H1 (cell line): ENCODE data around the gene IL19. TPM values are rescaled to one million over a fixed set of nuclear protein-coding genes. Genes with fewer than 3 reads are reported as not detected.

ENCODE experiments used
- CTCF ChIA-PET: fragments of 300-600 bp; sonication (Branson Sonifier 250); formaldehyde crosslinking; loops from one replicate; lab custom pipeline; 2021; ENCODE audit not compliant: partially characterized antibody; lab: Charles Lee
- POLR2A ChIA-PET: fragments of 300-600 bp; sonication (Branson Sonifier 250); formaldehyde crosslinking; loops from one replicate; lab custom pipeline; 2021; ENCODE audit warnings: inconsistent platforms; ENCODE audit not compliant: partially characterized antibody; lab: Charles Lee
- DNase-seq, 2 experiments: peaks; one replicate each; pipeline versions ENCODE4 v3.0.0 to v3.0.0-alpha.2; 2010 to 2022; ENCODE audit warnings: low spot score in 2 of 2, low read depth in 1 of 2, mixed read lengths in 1 of 2
- FAIRE-seq: peaks from 2 replicates; lab custom pipeline; 2011; peaks lifted over from hg19 to GRCh38; lab: Jason Lieb, UNC
- H2AFZ ChIP-seq: 2 replicates; pipeline ENCODE4 v1.8.1; 2012; ENCODE audit warnings: low read length, inconsistent platforms
- H2AK5ac ChIP-seq: 2 replicates; pipeline ENCODE4 v1.6.1; 2013; ENCODE audit warnings: low read depth, low read length
- H2BK120ac ChIP-seq: replicated peaks from 2 replicates; pipeline ENCODE3; 2013; ENCODE audit warnings: low read depth, low read length, inconsistent platforms
- H2BK12ac ChIP-seq: 2 replicates; pipeline ENCODE4 v1.6.1; 2013; ENCODE audit warnings: low read depth, low read length
- H2BK15ac ChIP-seq: 2 replicates; pipeline ENCODE4 v1.6.1; 2013; ENCODE audit warnings: low read length
- H2BK20ac ChIP-seq: 2 replicates; pipeline ENCODE4 v1.6.1; 2013; ENCODE audit warnings: low read length
- H2BK5ac ChIP-seq: 2 replicates; pipeline ENCODE4 v1.6.1; 2013; ENCODE audit warnings: low read depth, low read length
- H3K14ac ChIP-seq: 2 replicates; pipeline ENCODE4 v1.6.1; 2013; ENCODE audit warnings: inconsistent platforms; ENCODE audit not compliant: insufficient read length
- H3K18ac ChIP-seq: 2 replicates; pipeline ENCODE4 v1.6.1; 2013; ENCODE audit warnings: low read length; ENCODE audit errors: extremely low read depth
- H3K23ac ChIP-seq: 2 replicates; pipeline ENCODE4 v1.6.1; 2013; ENCODE audit warnings: inconsistent platforms; ENCODE audit not compliant: insufficient read length
- H3K23me2 ChIP-seq: 2 replicates; pipeline ENCODE4 v1.6.1; 2013; ENCODE audit warnings: low read depth, low read length
- H3K27ac ChIP-seq: 2 replicates; pipeline ENCODE4 v1.6.1; 2011; ENCODE audit warnings: low read depth, low read length, inconsistent platforms
- H3K27me3 ChIP-seq, 4 experiments: replicated peaks in 1 of 4; 1 replicate in 1 of 4; 2 replicates in 3 of 4; pipeline versions ENCODE4 v1.6.1 to v1.8.1; 2011 to 2013; ENCODE audit warnings: low read length in 3 of 4, mild to moderate bottlenecking in 3 of 4, inconsistent platforms in 2 of 4, mixed read lengths in 2 of 4, moderate library complexity in 1 of 4; ENCODE audit not compliant: control insufficient read depth in 3 of 4, insufficient read depth in 3 of 4; ENCODE audit errors: extremely low read depth in 1 of 4
- H3K36me3 ChIP-seq, 4 experiments: 2 replicates each; pipeline versions ENCODE4 v1.6.1 to v1.8.1; 2011 to 2013; ENCODE audit warnings: mild to moderate bottlenecking in 4 of 4, low read length in 3 of 4, moderate library complexity in 2 of 4, control low read depth in 1 of 4, inconsistent platforms in 1 of 4; ENCODE audit not compliant: insufficient read depth in 4 of 4, control insufficient read depth in 2 of 4
- H3K4ac ChIP-seq: replicated peaks from 2 replicates; pipeline ENCODE3; 2013; ENCODE audit warnings: low read length, low read depth, mixed read lengths, inconsistent platforms; ENCODE audit not compliant: insufficient read length
- H3K4me1 ChIP-seq, 4 experiments: replicated peaks in 1 of 4; 1 replicate in 1 of 4; 2 replicates in 3 of 4; pipeline versions ENCODE4 v1.6.1 to v1.8.1; 2011 to 2013; ENCODE audit warnings: low read length in 3 of 4, inconsistent platforms in 2 of 4, mixed read lengths in 1 of 4; ENCODE audit not compliant: insufficient read depth in 4 of 4, control insufficient read depth in 3 of 4
- H3K4me2 ChIP-seq, 2 experiments: 2 replicates each; pipeline versions ENCODE4 v1.6.1 to v1.8.1; 2011 to 2013; ENCODE audit warnings: low read depth in 2 of 2, low read length in 2 of 2, control low read depth in 1 of 2, inconsistent platforms in 1 of 2, mild to moderate bottlenecking in 1 of 2; ENCODE audit not compliant: insufficient read depth in 1 of 2
- H3K4me3 ChIP-seq, 4 experiments: fragments of 200-600, 300-600 bp in 1 of 4; sonication (generic), shearing (Covaris generic), sonication (Bioruptor Twin) in 1 of 4; 2 replicates each; pipeline versions ENCODE4 v1.5.1 to v1.8.1; 2011 to 2016; ENCODE audit warnings: low read length in 4 of 4, low read depth in 3 of 4, control low read depth in 2 of 4, inconsistent platforms in 2 of 4, mild to moderate bottlenecking in 2 of 4, mixed read lengths in 1 of 4, moderate library complexity in 1 of 4; ENCODE audit not compliant: insufficient read depth in 2 of 4; ENCODE audit errors: extremely low read depth in 1 of 4
- H3K56ac ChIP-seq: replicated peaks from 2 replicates; pipeline ENCODE3; 2013; ENCODE audit warnings: low read depth, mild to moderate bottlenecking, mixed read lengths, low read length, inconsistent platforms; ENCODE audit not compliant: insufficient read length
- H3K79me1 ChIP-seq: 2 replicates; pipeline ENCODE4 v1.6.1; 2013; ENCODE audit warnings: low read depth, low read length, control low read depth
- H3K79me2 ChIP-seq, 2 experiments: 2 replicates each; pipeline versions ENCODE4 v1.6.1 to v1.8.1; 2012 to 2013; ENCODE audit warnings: low read length in 2 of 2, mild to moderate bottlenecking in 2 of 2, inconsistent platforms in 1 of 2; ENCODE audit not compliant: insufficient read depth in 2 of 2, control insufficient read depth in 1 of 2
- H3K9ac ChIP-seq, 4 experiments: replicated peaks in 1 of 4; 1 replicate in 1 of 4; 2 replicates in 3 of 4; pipeline versions ENCODE4 v1.6.1 to v1.8.1; 2011 to 2013; ENCODE audit warnings: low read depth in 3 of 4, low read length in 3 of 4, control low read depth in 2 of 4, mild to moderate bottlenecking in 2 of 4, moderate library complexity in 2 of 4, inconsistent platforms in 1 of 4; ENCODE audit errors: extremely low read depth in 1 of 4
- H3K9me3 ChIP-seq, 2 experiments: 2 replicates each; pipeline versions ENCODE4 v1.6.1 to v1.8.1; 2012 to 2013; ENCODE audit warnings: mild to moderate bottlenecking in 2 of 2, moderate library complexity in 2 of 2, control low read depth in 1 of 2, inconsistent platforms in 1 of 2, low read depth in 1 of 2, low read length in 1 of 2, mixed read lengths in 1 of 2; ENCODE audit not compliant: insufficient read depth in 2 of 2
- H4K20me1 ChIP-seq, 2 experiments: replicated peaks in 1 of 2; 2 replicates each; pipeline versions ENCODE3 to v1.8.1; 2011 to 2013; ENCODE audit warnings: inconsistent platforms in 2 of 2, low read length in 2 of 2, mild to moderate bottlenecking in 1 of 2; ENCODE audit not compliant: insufficient read depth in 2 of 2, control insufficient read depth in 1 of 2
- H4K5ac ChIP-seq: 2 replicates; pipeline ENCODE4 v1.6.1; 2013; ENCODE audit warnings: low read length, low read depth, mixed read lengths, inconsistent platforms; ENCODE audit not compliant: insufficient read length
- H4K8ac ChIP-seq: 2 replicates; pipeline ENCODE4 v1.8.0; 2013; ENCODE audit warnings: mild to moderate bottlenecking, moderate library complexity, low read length, inconsistent platforms; ENCODE audit not compliant: insufficient read depth; ENCODE audit errors: extremely low read depth
- H4K91ac ChIP-seq: replicated peaks from 2 replicates; pipeline ENCODE3; 2013; ENCODE audit warnings: low read length, mixed read lengths, inconsistent platforms; ENCODE audit not compliant: insufficient read length
- EGR1 ChIP-seq: IDR thresholded peaks from 2 replicates; pipeline ENCODE4 v1.6.1; 2011; ENCODE audit warnings: low read depth, low read length, borderline replicate concordance
- JUND ChIP-seq: IDR thresholded peaks from 2 replicates; pipeline ENCODE4 v1.6.1; 2011; ENCODE audit warnings: mild to moderate bottlenecking, improper control_type of control experiment, low read length
- KDM4A ChIP-seq: IDR thresholded peaks from one replicate; pipeline ENCODE4 v1.7.1; 2012; ENCODE audit warnings: low read depth, mild to moderate bottlenecking, moderate library complexity, low read length, inconsistent platforms; ENCODE audit not compliant: severe bottlenecking
- NRF1 ChIP-seq: IDR thresholded peaks from 2 replicates; pipeline ENCODE4 v1.6.1; 2011; ENCODE audit warnings: mild to moderate bottlenecking, low read depth, low read length, improper control_type of control experiment
- PHF8 ChIP-seq: fragments of 200-600 bp; sonication (generic); conservative IDR thresholded peaks from 2 replicates; pipeline ENCODE4 v1.7.1; 2012; ENCODE audit warnings: low read depth, mild to moderate bottlenecking, inconsistent platforms, low read length, moderate library complexity
- POLR2AphosphoS5 ChIP-seq: IDR thresholded peaks from 2 replicates; pipeline ENCODE4 v1.6.1; 2011; ENCODE audit warnings: low read depth, low read length
- SP1 ChIP-seq: IDR thresholded peaks from 2 replicates; pipeline ENCODE4 v1.6.1; 2011; ENCODE audit warnings: low read depth, low read length
- SP4 ChIP-seq: IDR thresholded peaks from 2 replicates; pipeline ENCODE4 v1.6.1; 2012; ENCODE audit warnings: low read length, inconsistent platforms
- TEAD4 ChIP-seq: IDR thresholded peaks from 2 replicates; pipeline ENCODE4 v1.6.1; 2012; ENCODE audit warnings: low read depth, low read length, inconsistent platforms, mixed read lengths
- ZNF274 ChIP-seq: IDR thresholded peaks from 2 replicates; pipeline ENCODE4 v1.7.0; 2012; ENCODE audit warnings: low read length, borderline replicate concordance; ENCODE audit errors: extremely low read depth
- WGBS, 2 experiments: shearing (Covaris generic) in 1 of 2; methylation state at CpG; one replicate each; pipeline versions ENCODE4 v1.1.6 to v1.1.7; 2013 to 2015; ENCODE audit warnings: low lambda C conversion rate in 2 of 2, mixed read lengths in 2 of 2, inconsistent platforms in 1 of 2, low coverage in 1 of 2, missing lambda C conversion rate in 1 of 2; ENCODE audit not compliant: insufficient replicate concordance in 2 of 2, insufficient coverage in 1 of 2, insufficient read length in 1 of 2; ENCODE audit errors: extremely low coverage in 1 of 2, missing lambda C conversion rate in 1 of 2; 5-methylcytosine and 5-hydroxymethylcytosine counted together
- polyA plus RNA-seq, 7 experiments: library from polyadenylated mRNA; depleted of rRNA in 3 of 7; stranded (reverse) in 5 of 7; unstranded in 2 of 7; fragments of >200 nt in 5 of 7; fragments of 200-250 nt in 2 of 7; gene quantifications; 1 replicate in 5 of 7; 2 replicates in 1 of 7; 4 replicates in 1 of 7; pipeline versions ENCODE4 v1.2.1 to v1.2.3, GENCODE V29; 2011 to 2013; ENCODE audit warnings: missing spikeins in 2 of 7, mixed read lengths in 2 of 7
- total RNA-seq: library from RNA; stranded (reverse); fragmentation: NEBNext Ultra II Directional; extraction: Animal tissue kit (Norgen Biotek cat#: 25700); gene quantifications from 2 replicates; pipeline ENCODE4 v1.2.1, GENCODE V29; 2021
- TF ChIP-seq, protein P1 (sequence below), 3 experiments: IDR thresholded peaks; 1 replicate in 2 of 3; 2 replicates in 1 of 3; pipeline versions ENCODE4 v1.5.1 to v1.6.1; 2011; ENCODE audit warnings: low read length in 3 of 3, mild to moderate bottlenecking in 3 of 3, inconsistent platforms in 2 of 3, low read depth in 1 of 3, moderate library complexity in 1 of 3; ENCODE audit not compliant: insufficient read depth in 1 of 3; ENCODE audit errors: control extremely low read depth in 1 of 3
- TF ChIP-seq, protein P2 (sequence below): IDR thresholded peaks from 2 replicates; pipeline ENCODE4 v1.6.1; 2012; ENCODE audit warnings: inconsistent platforms

IL19 gene
- total and polyA plus RNA-seq, 2 of the 8 experiments (the other 6 are each of a cell fraction or from before 2014, with no cell fraction given), result not detected

DNA sequence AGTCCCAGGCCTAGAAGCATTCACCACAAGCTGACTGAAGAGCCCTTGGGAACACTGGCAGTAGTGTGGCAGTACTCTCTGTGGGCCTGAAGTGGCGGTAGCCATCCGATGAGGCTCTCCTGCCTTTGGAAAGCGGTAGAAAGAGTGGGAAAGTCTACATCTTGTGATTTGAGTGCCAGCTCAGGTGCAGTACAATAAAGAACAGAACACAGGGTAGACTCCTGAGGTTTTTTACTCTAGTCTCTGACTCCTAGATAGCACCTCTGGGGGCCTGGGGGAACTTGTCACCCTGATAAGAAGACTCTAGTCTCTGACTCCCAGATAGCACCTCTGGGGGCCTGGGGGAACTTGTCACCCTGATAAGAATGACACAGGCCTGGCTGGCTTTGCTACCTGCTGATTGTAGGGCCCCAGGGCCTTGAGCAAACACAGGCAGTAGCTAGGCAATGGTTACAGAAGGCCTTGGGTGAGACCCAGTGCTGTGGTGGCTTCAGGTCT, 76.8 kb downstream of the IL19 start:
- H4K91ac ChIP-seq, result no peak overlapping the region
- no peak overlapping the region for H3K56ac ChIP-seq
- no peak overlapping the region for H2BK15ac ChIP-seq
- H3K4me3 ChIP-seq, result no peak overlapping the region
- H3K27ac ChIP-seq, result no peak overlapping the region
- DNase-seq (no peak), FAIRE-seq (no peak)
- 100% methylated on average over 3 of the region's 3 CpGs; no CpG with 5 or more reads in 1 of the 2 experiments for WGBS, 2 experiments
- H2BK20ac ChIP-seq, result no peak overlapping the region
- H3K79me2 ChIP-seq, result no peaks in the 10 kb centered on the region
- no peaks in the 10 kb centered on the region for H3K27me3 ChIP-seq
- H2BK5ac ChIP-seq, result no peak overlapping the region
- no peak overlapping the region for H3K9ac ChIP-seq
- no peak overlapping the region for H3K4ac ChIP-seq
- no peak overlapping the region for H3K4me2 ChIP-seq
- CTCF ChIA-PET, result interaction anchor here (0.7 to 5.8 kb wide), 8 partner anchors 10 to 712 kb away, joined by 3 to 49 read pairs (median 3); partner anchors contain the start of gene IL20
- no peak overlapping the region for H2AFZ ChIP-seq
- no peak overlapping the region for H2BK120ac ChIP-seq
- H2BK12ac ChIP-seq, result no peak overlapping the region
- H3K18ac ChIP-seq, result no peak overlapping the region
- H4K5ac ChIP-seq, result no peak overlapping the region
- H3K36me3 ChIP-seq, result no peaks in the 10 kb centered on the region
- no peaks in the 10 kb centered on the region for H3K4me1 ChIP-seq
- H3K79me1 ChIP-seq, result no peaks in the 10 kb centered on the region
- H3K9me3 ChIP-seq, result no peaks in the 10 kb centered on the region
- H4K8ac ChIP-seq, result no peak overlapping the region
- no peaks in the 10 kb centered on the region for H4K20me1 ChIP-seq
- no peak overlapping the region for H3K23ac ChIP-seq
- POLR2A ChIA-PET, result no interaction called here
- H3K14ac ChIP-seq, result no peak overlapping the region
- H3K23me2 ChIP-seq, result peaks cover 2% of the 10 kb centered on the region; the same call in 1 of the 2 replicates
- H2AK5ac ChIP-seq, result no peak overlapping the region
- TF ChIP-seq SP4 (no peak), KDM4A (no peak), PHF8 (no peak), TEAD4 (no peak), ZNF274 (no peak), POLR2AphosphoS5 (no peak), SP1 (no peak), EGR1 (no peak), NRF1 (no peak), JUND (no peak)
- TF ChIP-seq, protein P1, sequence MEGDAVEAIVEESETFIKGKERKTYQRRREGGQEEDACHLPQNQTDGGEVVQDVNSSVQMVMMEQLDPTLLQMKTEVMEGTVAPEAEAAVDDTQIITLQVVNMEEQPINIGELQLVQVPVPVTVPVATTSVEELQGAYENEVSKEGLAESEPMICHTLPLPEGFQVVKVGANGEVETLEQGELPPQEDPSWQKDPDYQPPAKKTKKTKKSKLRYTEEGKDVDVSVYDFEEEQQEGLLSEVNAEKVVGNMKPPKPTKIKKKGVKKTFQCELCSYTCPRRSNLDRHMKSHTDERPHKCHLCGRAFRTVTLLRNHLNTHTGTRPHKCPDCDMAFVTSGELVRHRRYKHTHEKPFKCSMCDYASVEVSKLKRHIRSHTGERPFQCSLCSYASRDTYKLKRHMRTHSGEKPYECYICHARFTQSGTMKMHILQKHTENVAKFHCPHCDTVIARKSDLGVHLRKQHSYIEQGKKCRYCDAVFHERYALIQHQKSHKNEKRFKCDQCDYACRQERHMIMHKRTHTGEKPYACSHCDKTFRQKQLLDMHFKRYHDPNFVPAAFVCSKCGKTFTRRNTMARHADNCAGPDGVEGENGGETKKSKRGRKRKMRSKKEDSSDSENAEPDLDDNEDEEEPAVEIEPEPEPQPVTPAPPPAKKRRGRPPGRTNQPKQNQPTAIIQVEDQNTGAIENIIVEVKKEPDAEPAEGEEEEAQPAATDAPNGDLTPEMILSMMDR (IDR thresholded peaks at IDR 0.05; ENCODE audit: control extremely low read depth in 1 of 3, insufficient read depth in 1 of 3, low read depth in 1 of 3, low read length in 3 of 3), result no peak
- TF ChIP-seq, protein P2, sequence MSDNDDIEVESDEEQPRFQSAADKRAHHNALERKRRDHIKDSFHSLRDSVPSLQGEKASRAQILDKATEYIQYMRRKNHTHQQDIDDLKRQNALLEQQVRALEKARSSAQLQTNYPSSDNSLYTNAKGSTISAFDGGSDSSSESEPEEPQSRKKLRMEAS, result no peak
